Keratinocyte (primary cell): ENCODE data around the gene COG4.

ENCODE experiments used
- CTCF ChIP-seq, 3 experiments: IDR thresholded peaks in 1 of 3; conservative IDR thresholded peaks in 1 of 3; optimal IDR thresholded peaks in 1 of 3; 2 replicates in 2 of 3; 3 replicates in 1 of 3; pipeline versions ENCODE3 to v1.5.1; 2011; ENCODE audit warnings: low read length in 3 of 3, mild to moderate bottlenecking in 3 of 3, moderate library complexity in 2 of 3, control low read depth in 1 of 3, inconsistent platforms in 1 of 3; ENCODE audit not compliant: insufficient read depth in 2 of 3; ENCODE audit errors: extremely low read depth in 1 of 3
- EZH2 ChIP-seq: IDR thresholded peaks from one replicate; pipeline ENCODE4 v1.6.1; 2012; ENCODE audit warnings: inconsistent platforms, mild to moderate bottlenecking, low read length, moderate library complexity

DNA sequence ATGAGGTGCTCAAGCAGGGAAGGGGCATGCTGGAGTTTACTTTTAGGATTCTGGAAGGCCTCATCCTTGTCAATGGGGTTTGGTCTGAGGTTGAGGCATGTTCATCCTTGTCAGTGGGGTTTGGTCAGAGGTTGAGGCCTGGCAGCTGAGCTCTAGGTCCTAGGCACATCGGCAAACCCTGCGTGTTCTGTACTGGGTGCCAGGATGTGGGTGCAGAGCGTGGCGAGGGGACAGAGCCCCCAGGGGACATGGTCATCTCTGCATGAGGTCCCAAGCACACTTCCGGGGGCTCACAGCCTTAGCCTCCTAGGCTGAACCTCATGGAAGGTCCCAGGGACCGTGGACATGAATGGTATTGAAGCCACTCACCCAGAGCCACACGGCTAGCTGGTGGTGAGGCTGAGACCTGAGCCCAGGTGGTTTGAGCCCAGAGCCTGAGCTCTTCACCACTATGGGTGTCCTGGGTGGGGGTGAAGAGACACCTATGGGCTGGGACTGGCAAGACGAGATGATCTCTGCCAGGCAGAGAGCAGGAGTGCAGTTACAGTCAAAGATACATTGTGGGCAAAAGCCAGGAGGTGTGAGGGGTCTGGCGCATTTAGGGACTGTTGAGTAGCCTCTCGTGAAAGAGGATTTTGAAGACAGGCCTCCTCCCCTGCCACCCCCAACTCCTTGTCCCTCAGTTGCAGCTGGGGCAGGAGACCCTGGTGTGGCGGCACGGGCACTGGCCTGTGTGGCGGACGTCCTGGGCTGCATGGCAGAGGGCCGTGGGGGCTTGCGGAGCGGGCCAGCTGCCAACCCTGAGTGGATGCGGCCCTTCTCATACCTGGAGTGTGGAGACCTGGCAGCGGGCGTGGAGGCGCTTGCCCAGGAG is 49.7 kb downstream of the COG4 start:
- TF ChIP-seq CTCF (optimal IDR thresholded peaks at IDR 0.05 in 1 of 3, IDR thresholded peaks at IDR 0.05 in 1 of 3, conservative IDR thresholded peaks at IDR 0.05 in 1 of 3; ENCODE audit: extremely low read depth in 1 of 3, insufficient read depth in 2 of 3, low read length in 3 of 3) (peak in 1 of 3 experiments; percentile 29), EZH2 (no peak)
